IPS-11a (cell line): ENCODE measurements around the gene DCP1B.

Source experiments
- H3K4me3 ChIP-seq: one replicate; pipeline ENCODE4 v1.5.1; 2013; ENCODE audit warnings: low read depth, low read length, control low read depth

DCP1B gene

GRCh38 chr12:1935700-1936378, 68.4 kb downstream of the DCP1B start:
- H3K4me3 ChIP-seq, result no peak overlapping the region

GRCh38 chr12:1935242-1935641, 69.0 kb downstream of the DCP1B start:
- H3K4me3 ChIP-seq, result no peak overlapping the region

GRCh38 chr12:1934831-1935230, 69.4 kb downstream of the DCP1B start:
- no peak overlapping the region for H3K4me3 ChIP-seq

- no peak overlapping the region for H3K4me3 ChIP-seq
Observed at GRCh38 chr12:1934068-1934467, 70.2 kb downstream of the DCP1B start.

GRCh38 chr12:1933342-1934051, 70.8 kb downstream of the DCP1B start:
- H3K4me3 ChIP-seq, result no peak overlapping the region

GRCh38 chr12:1932264-1932777, 71.9 kb downstream of the DCP1B start:
- no peak overlapping the region for H3K4me3 ChIP-seq

- no peak overlapping the region for H3K4me3 ChIP-seq
Observed at GRCh38 chr12:1931642-1932041, 72.6 kb downstream of the DCP1B start.

GRCh38 chr12:1930803-1931597, 73.3 kb downstream of the DCP1B start:
- H3K4me3 ChIP-seq, result no peak overlapping the region

GRCh38 chr12:1929985-1930802, 74.1 kb downstream of the DCP1B start:
- H3K4me3 ChIP-seq, result no peak overlapping the region

- no peak overlapping the region for H3K4me3 ChIP-seq
Observed at GRCh38 chr12:1929241-1929984, 74.8 kb downstream of the DCP1B start.

- no peak overlapping the region for H3K4me3 ChIP-seq
Observed at GRCh38 chr12:1928439-1929121, 75.7 kb downstream of the DCP1B start.

- no peak overlapping the region for H3K4me3 ChIP-seq
Observed at GRCh38 chr12:1927751-1928351, 76.4 kb downstream of the DCP1B start.

- no peak overlapping the region for H3K4me3 ChIP-seq
Observed at GRCh38 chr12:1927051-1927680, 77.1 kb downstream of the DCP1B start.

GRCh38 chr12:1926251-1926657, 78.0 kb downstream of the DCP1B start:
- H3K4me3 ChIP-seq, result no peak overlapping the region

GRCh38 chr12:1925684-1926006, 78.6 kb downstream of the DCP1B start:
- no peak overlapping the region for H3K4me3 ChIP-seq

GRCh38 chr12:1924996-1925683, 79.1 kb downstream of the DCP1B start:
- H3K4me3 ChIP-seq, result no peak overlapping the region

- no peak overlapping the region for H3K4me3 ChIP-seq
Observed at GRCh38 chr12:1922985-1923384, 81.3 kb downstream of the DCP1B start.

- no peak overlapping the region for H3K4me3 ChIP-seq
Observed at GRCh38 chr12:1922075-1922709, 82.1 kb downstream of the DCP1B start.
